ENCODE data around the gene SELENOP.

The SELENOP gene

GRCh38 chr5:42798284-42799240 is 13.1 kb downstream of the SELENOP start:
- FAIRE-seq (no peak), DNase-seq (ENCODE audit: insufficient read length, low spot score) (no peak)

GRCh38 chr5:42791151-42791550 is 20.5 kb downstream of the SELENOP start:
- FAIRE-seq (no peak), DNase-seq (ENCODE audit: insufficient read length, low spot score) (no peak)

GRCh38 chr5:42787845-42788244 is 23.8 kb downstream of the SELENOP start:
- DNase-seq (ENCODE audit: insufficient read length, low spot score) (no peak), FAIRE-seq (no peak)

- DNase-seq (ENCODE audit: insufficient read length, low spot score), result no peak
Observed at GRCh38 chr5:42787073-42787472, 24.6 kb downstream of the SELENOP start.

GRCh38 chr5:42785756-42786155 is 25.9 kb downstream of the SELENOP start:
- FAIRE-seq (no peak), DNase-seq (ENCODE audit: insufficient read length, low spot score) (no peak)

More at GRCh38 chr5:42787073-42787472, 24.6 kb downstream of the SELENOP start:
- no peak for FAIRE-seq

GRCh38 chr5:42784132-42784531 is 27.6 kb downstream of the SELENOP start:
- DNase-seq (ENCODE audit: insufficient read length, low spot score) (no peak), FAIRE-seq (no peak)

GRCh38 chr5:42781584-42781983 is 30.1 kb downstream of the SELENOP start:
- DNase-seq (ENCODE audit: insufficient read length, low spot score), result no peak
- FAIRE-seq, result no peak

GRCh38 chr5:42779083-42779482 is 32.6 kb downstream of the SELENOP start:
- FAIRE-seq (no peak), DNase-seq (ENCODE audit: insufficient read length, low spot score) (no peak)

GRCh38 chr5:42772265-42772993 is 39.3 kb downstream of the SELENOP start:
- FAIRE-seq, result no peak
- DNase-seq (ENCODE audit: insufficient read length, low spot score), result no peak

- DNase-seq (ENCODE audit: insufficient read length, low spot score), result no peak
- no peak for FAIRE-seq
Observed at GRCh38 chr5:42770003-42770402, 41.7 kb downstream of the SELENOP start.

- FAIRE-seq (no peak), DNase-seq (ENCODE audit: insufficient read length, low spot score) (no peak)
Observed at GRCh38 chr5:42768106-42768504, 43.6 kb downstream of the SELENOP start.

GRCh38 chr5:42767491-42768105 is 44.1 kb downstream of the SELENOP start:
- DNase-seq (ENCODE audit: insufficient read length, low spot score) (no peak), FAIRE-seq (peak; percentile 81)

GRCh38 chr5:42761791-42762190 is 49.9 kb downstream of the SELENOP start:
- no peak for DNase-seq (ENCODE audit: insufficient read length, low spot score)
- FAIRE-seq, result no peak

- DNase-seq (ENCODE audit: insufficient read length, low spot score) (no peak), FAIRE-seq (no peak)
Observed at GRCh38 chr5:42760426-42760825, 51.3 kb downstream of the SELENOP start.

- DNase-seq (ENCODE audit: insufficient read length, low spot score) (no peak), FAIRE-seq (no peak)
Observed at GRCh38 chr5:42759456-42759855, 52.2 kb downstream of the SELENOP start.

- FAIRE-seq, result no peak
Observed at GRCh38 chr5:42756606-42757601, 54.8 kb downstream of the SELENOP start, which contains the start of gene CCDC152. CCDC152 (plus strand) TSS chr5:42756818; CDS start chr5:42759122, 2,304 bp downstream.

GRCh38 chr5:42753099-42753498 is 58.6 kb downstream of the SELENOP start:
- FAIRE-seq (no peak), DNase-seq (ENCODE audit: insufficient read length, low spot score) (no peak)

More at GRCh38 chr5:42756606-42757601, 54.8 kb downstream of the SELENOP start, which contains the start of gene CCDC152:
- no peak for DNase-seq (ENCODE audit: insufficient read length, low spot score)

GRCh38 chr5:42751044-42751443 is 60.6 kb downstream of the SELENOP start:
- DNase-seq (ENCODE audit: insufficient read length, low spot score), result no peak
- FAIRE-seq, result peak; percentile 11

- DNase-seq (ENCODE audit: insufficient read length, low spot score) (no peak), FAIRE-seq (no peak)
Observed at GRCh38 chr5:42750507-42750906, 61.2 kb downstream of the SELENOP start.

Measured in GM19239 (cell line).